Loucy (cell line): Measurements from ENCODE around the gene FOXC1.

Source experiments
- EZH2phosphoT487 ChIP-seq: fragments of 200-600 bp; IDR thresholded peaks from 2 replicates; pipeline ENCODE4 v1.6.1; 2018; ENCODE audit warnings: antibody characterized with exemption, mild to moderate bottlenecking, moderate library complexity, borderline replicate concordance
- TF ChIP-seq, protein P1 (sequence below): fragments of 200-600 bp; sonication (generic); conservative IDR thresholded peaks from 2 replicates; pipeline ENCODE4 v1.5.1; 2014; ENCODE audit warnings: mild to moderate bottlenecking, antibody characterized with exemption, low read length

DNA sequence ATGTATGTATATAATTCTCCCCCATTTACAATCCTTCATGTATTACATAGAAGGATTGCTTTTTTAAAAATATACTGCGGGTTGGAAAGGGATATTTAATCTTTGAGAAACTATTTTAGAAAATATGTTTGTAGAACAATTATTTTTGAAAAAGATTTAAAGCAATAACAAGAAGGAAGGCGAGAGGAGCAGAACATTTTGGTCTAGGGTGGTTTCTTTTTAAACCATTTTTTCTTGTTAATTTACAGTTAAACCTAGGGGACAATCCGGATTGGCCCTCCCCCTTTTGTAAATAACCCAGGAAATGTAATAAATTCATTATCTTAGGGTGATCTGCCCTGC, 3.6 kb downstream of the FOXC1 start:
- TF ChIP-seq, protein P1, sequence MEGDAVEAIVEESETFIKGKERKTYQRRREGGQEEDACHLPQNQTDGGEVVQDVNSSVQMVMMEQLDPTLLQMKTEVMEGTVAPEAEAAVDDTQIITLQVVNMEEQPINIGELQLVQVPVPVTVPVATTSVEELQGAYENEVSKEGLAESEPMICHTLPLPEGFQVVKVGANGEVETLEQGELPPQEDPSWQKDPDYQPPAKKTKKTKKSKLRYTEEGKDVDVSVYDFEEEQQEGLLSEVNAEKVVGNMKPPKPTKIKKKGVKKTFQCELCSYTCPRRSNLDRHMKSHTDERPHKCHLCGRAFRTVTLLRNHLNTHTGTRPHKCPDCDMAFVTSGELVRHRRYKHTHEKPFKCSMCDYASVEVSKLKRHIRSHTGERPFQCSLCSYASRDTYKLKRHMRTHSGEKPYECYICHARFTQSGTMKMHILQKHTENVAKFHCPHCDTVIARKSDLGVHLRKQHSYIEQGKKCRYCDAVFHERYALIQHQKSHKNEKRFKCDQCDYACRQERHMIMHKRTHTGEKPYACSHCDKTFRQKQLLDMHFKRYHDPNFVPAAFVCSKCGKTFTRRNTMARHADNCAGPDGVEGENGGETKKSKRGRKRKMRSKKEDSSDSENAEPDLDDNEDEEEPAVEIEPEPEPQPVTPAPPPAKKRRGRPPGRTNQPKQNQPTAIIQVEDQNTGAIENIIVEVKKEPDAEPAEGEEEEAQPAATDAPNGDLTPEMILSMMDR = no peak
- no peak for TF ChIP-seq EZH2phosphoT487
